ENCODE measurements around the gene GMEB1.
A peak's percentile ranks its signal among the peaks of the same experiment; 100 is the strongest.
"Not testable (repeated sequence)": the region's sequence is repeated elsewhere in the genome, so short reads cannot be mapped to it uniquely, and the experiment has no call there.

The GMEB1 gene

GRCh38 chr1:28671254-28671780, 2.7 kb downstream of the GMEB1 start:
- no peak for FAIRE-seq

- FAIRE-seq = not testable (repeated sequence)
Measured at GRCh38 chr1:28672971-28673370, 4.4 kb downstream of the GMEB1 start.

DNA sequence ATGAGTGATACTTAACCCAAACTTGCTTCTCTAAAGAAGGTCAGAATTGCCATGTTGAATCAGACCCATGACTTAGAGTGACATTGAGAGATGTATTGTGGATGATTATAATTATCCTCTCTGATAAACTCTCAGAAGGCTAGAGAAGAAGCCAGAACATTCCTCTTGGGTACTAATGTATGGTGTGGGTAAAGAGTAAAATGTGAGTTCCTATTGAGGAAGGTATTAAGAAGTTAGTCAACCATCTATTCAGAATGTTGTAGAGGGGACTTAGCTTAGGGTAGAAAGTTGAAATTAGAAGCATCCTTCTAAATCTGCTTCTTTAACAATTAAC, 7.3 kb downstream of the GMEB1 start:
- no peak for FAIRE-seq

GRCh38 chr1:28680151-28680550, 11.6 kb downstream of the GMEB1 start:
- no peak for FAIRE-seq

GRCh38 chr1:28682840-28683239, 14.3 kb downstream of the GMEB1 start:
- FAIRE-seq = no peak

- no peak for FAIRE-seq
Measured at GRCh38 chr1:28684937-28685336, 16.4 kb downstream of the GMEB1 start.

GRCh38 chr1:28691627-28692026, 23.0 kb downstream of the GMEB1 start:
- not testable (repeated sequence) for FAIRE-seq

DNA sequence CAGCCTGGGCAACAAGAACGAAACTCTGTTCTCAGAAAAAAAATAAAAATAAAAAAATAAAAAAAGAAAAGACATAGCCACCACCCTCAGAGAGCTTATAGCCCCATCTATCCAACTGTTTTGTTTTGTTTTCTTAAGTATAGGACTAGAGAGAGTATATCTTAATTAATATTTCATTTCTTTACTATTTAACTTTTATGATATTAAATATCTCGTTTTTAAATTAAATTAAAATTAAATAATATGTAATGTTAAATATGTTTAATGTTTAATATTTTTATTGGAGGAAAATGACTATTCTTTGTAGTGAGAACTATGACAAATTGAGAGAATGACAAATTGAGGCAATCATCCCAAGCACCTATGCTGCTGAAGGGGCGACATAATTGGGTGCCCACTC, 35.0 kb downstream of the GMEB1 start:
- peak; percentile 74 for FAIRE-seq

GRCh38 chr1:28716336-28716735, 47.8 kb downstream of the GMEB1 start:
- no peak for FAIRE-seq

GRCh38 chr1:28718166-28718565, 49.6 kb downstream of the GMEB1 start:
- FAIRE-seq = no peak

DNA sequence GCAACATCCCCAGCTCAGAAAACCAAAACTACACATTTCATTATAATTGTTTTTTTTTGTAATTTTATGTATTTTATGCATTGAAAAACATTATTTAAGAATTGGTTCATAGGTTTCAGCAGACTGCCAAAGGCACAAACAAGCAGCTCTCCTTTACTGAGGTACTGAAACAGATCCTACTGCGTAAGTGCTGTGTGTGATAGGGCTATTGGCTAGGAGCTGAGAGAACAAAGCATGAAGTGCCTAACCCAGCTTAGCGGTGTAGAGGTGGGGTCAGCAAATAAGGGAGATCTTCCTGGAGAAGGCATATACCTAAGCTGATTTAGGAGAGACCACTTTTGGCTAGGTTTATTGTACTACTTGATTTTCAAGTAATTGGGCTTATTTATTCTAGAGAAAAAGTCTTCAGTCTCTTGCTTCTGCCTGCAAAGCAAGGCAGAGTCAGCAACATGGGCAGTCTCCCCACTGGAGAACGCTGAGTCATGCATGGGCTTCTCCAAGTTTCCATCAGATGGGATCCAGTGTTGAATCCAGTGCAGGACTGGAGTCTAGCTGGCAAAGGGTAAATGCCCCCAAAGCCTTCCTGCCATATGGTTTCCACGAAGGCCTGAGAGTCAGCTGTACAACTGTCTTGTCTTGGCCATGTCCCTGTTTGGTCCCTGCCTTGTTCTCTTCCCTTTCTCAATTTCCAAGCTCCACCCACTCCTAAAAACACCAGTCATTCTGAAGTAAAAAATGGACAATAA, 50.2 kb downstream of the GMEB1 start:
- no peak for FAIRE-seq

GRCh38 chr1:28719332-28719619, 50.7 kb downstream of the GMEB1 start:
- FAIRE-seq = no peak

DNA sequence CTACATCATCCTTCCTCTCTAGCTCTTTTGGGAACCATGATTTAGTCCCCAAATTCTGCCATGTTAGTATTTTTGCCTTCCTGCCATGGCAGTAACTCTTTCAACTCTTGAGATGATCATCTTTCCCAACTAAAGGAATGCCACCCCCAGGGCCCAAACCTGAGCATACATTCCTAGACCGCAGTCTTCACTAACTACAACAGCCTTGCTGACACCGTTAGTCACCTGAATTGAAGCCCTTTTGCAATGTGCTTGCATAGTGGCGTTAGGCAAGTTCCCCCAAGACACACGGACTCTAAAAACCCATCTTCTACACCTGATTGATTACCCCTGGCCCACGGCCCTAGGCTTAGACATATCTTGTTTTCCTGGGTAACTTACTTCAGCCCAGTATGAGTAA, 51.8 kb downstream of the GMEB1 start:
- no peak for FAIRE-seq

GRCh38 chr1:28721927-28722326, 53.3 kb downstream of the GMEB1 start:
- FAIRE-seq = not testable (repeated sequence)

GRCh38 chr1:28725365-28725764, 56.8 kb downstream of the GMEB1 start:
- not testable (repeated sequence) for FAIRE-seq

GRCh38 chr1:28735961-28736449, 67.4 kb downstream of the GMEB1 start:
- FAIRE-seq = no peak

GRCh38 chr1:28736450-28737306, 68.1 kb downstream of the GMEB1 start, which contains the start of gene YTHDF2:
TSS of gene YTHDF2 (plus strand) at chr1:28736940. CDS start at chr1:28737121, 181 bp downstream.
- FAIRE-seq = no peak

- FAIRE-seq = no peak
Measured at GRCh38 chr1:28737307-28738132, 68.9 kb downstream of the GMEB1 start.

DNA sequence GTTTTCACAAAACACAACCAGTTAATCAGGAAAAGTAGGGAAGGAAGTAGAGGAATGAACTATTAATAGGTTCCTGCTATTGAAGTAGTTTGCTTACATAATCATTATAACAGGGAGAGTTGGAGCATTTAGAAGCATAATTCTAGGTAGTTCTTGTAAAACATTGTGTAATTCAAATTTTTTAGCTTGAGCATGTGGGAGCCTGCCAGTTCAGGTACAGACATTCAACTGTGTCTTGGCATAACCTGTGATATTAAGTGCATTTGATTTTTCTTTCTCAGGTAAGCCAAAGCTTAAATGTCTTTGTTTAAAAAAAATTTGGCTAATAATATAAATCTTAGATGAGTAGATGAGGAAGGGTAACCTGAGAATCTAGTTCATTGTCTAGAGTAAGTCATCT, 71.5 kb downstream of the GMEB1 start:
- no peak for FAIRE-seq

DNA sequence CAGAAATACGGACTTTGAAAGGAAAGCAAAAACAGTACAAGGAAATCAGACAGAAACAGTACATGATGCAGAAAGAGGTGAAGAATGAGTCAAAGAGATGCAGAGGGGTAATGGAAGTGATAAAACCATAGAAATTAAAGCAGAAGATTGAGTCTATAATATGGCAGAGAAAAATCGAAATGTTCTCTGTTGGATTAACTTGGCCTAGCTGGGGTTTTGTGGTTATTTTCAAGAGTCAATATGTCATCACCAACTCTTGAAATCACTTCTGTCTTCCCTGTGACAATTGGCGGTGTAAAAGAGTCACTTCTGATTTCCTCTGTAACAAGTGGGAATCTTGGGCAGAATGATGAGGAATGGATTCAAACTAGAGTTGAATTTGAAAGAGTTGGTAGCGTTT, 75.6 kb downstream of the GMEB1 start:
- no peak for FAIRE-seq

- FAIRE-seq = no peak
Measured at GRCh38 chr1:28745653-28746173, 77.1 kb downstream of the GMEB1 start.

DNA sequence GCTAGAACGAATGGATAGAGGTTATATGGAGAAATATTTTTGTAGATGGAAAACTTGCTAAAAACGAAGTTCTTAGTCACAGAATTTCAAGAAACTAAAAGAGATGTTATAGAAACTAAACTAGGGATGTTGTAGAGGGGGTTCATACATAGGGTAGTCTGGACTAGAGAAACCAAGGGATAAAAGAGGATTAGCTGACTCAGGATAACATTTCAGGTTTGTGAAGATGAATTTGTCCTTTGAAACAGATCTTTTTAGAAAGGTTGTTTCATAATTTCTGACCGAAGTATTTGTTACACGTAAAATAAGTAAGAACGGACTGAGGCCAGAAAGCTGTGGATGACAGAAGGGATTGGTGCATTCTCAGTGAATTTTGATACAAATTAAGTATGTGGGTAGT, 81.7 kb downstream of the GMEB1 start:
- FAIRE-seq = no peak

Data from colon (tissue), 2 donors.